MM.1S (cell line): ENCODE data around the gene POLR3B.

ENCODE experiments used
- CTCF ChIP-seq: fragments of 300-600 bp; sonication (generic); IDR thresholded peaks from 2 replicates; pipeline ENCODE4 v1.5.1; 2016; ENCODE audit warnings: antibody characterized with exemption, low read length, mixed read lengths
- EZH2 ChIP-seq: fragments of 300-600 bp; sonication (generic); optimal IDR thresholded peaks from 2 replicates; pipeline ENCODE3; 2017; ENCODE audit warnings: low read depth, mild to moderate bottlenecking, antibody characterized with exemption, low read length, mixed read lengths
- EZH2phosphoT487 ChIP-seq: fragments of 300-600 bp; sonication (generic); IDR thresholded peaks from 2 replicates; pipeline ENCODE4 v1.6.1; 2018; ENCODE audit warnings: antibody characterized with exemption, low read length

GRCh38 chr12:106445959-106446358 is 88.4 kb downstream of the POLR3B start:
- TF ChIP-seq CTCF (no peak), EZH2 (no peak), EZH2phosphoT487 (no peak)
